ENCODE data around the gene CCND1. TPM values are rescaled to one million over a fixed set of nuclear protein-coding genes. Genes with fewer than 3 reads are reported as not detected.

CCND1 gene
- total and polyA plus RNA-seq, 9 of the 15 experiments (the other 6 are each of a cell fraction or from before 2014, with no cell fraction given): 0.04 to 23.3 (median 3.8) TPM

- under 1% methylated on average over 17 of the region's 40 CpGs for WGBS (ENCODE audit: insufficient coverage, low coverage, missing lambda C conversion rate)
- ATAC-seq (no peak), FAIRE-seq (no peak), DNase-seq (ENCODE audit: extremely low read depth in 1 of 4, low spot score in 3 of 4) (peak; percentile 14 to 59 (median 46))
- POLR2A ChIA-PET: interaction anchor here (0.5 to 1.4 kb wide), 3 partner anchors 32 to 348 kb away, joined by 4 to 6 read pairs (median 5); partner anchors contain the start of genes LTO1 and MYEOV
- Histone ChIP-seq H3K4me2 (ENCODE audit: insufficient read depth, low read length) (peak overlapping the region; percentile 78; the same call in 1 of the 2 replicates), H3K27ac (ENCODE audit: extremely low read depth, low read depth, low read length) (peak overlapping the region; percentile 66; the same call in 1 of the 3 replicates), H3K9me1 (ENCODE audit: control insufficient read depth, insufficient read depth, low read length) (peaks cover 3% of the 10 kb centered on the region), H3K9ac (ENCODE audit: insufficient read depth in 1 of 2, low read depth in 2 of 2, low read length in 2 of 2) (peak overlapping the region; percentile 63 to 87; a peak in 3 of 4 replicates), H2AFZ (ENCODE audit: low read depth, low read length) (no peak overlapping the region), H3K4me3 (peak overlapping the region; percentile 54), H3K4me1 (replicated peaks in 1 of 2; ENCODE audit: control insufficient read depth in 2 of 2, insufficient read depth in 2 of 2, low read length in 2 of 2) (peaks cover 8 to 78% of the 10 kb centered on the region in 2 experiments; a peak in 4 of 5 replicates), H3K27me3 (ENCODE audit: control insufficient read depth in 2 of 2, insufficient read depth in 2 of 2, low read length in 2 of 2) (peaks cover 9 to 13% of the 10 kb centered on the region in 2 experiments), H3K79me2 (ENCODE audit: control insufficient read depth, insufficient read depth, low read length) (peaks cover 4% of the 10 kb centered on the region; the same call in 1 of the 3 replicates), H4K20me1 (replicated peaks; ENCODE audit: control insufficient read depth, insufficient read depth, low read length) (no peaks in the 10 kb centered on the region; the same call in none of the 2 replicates), H3K9me3 (replicated peaks; ENCODE audit: control insufficient read depth, insufficient read depth, low read depth, low read length) (no peaks in the 10 kb centered on the region), H3K36me3 (ENCODE audit: control insufficient read depth, insufficient read depth, low read length) (no peaks in the 10 kb centered on the region)
- intact Hi-C loops (cut with micrococcal nuclease) (loop anchor here (2.0 to 10.0 kb wide), 6 partner anchors 200 to 1008 kb away; no protein-coding TSS in a partner anchor), in situ Hi-C loops (cut with MboI) (loop anchor here (5.0 kb wide), 3 partner anchors 195 to 535 kb away; partner anchors contain the start of gene MYEOV)
- BruUV-seq (replicated peaks): no TSS peak
- CTCF ChIA-PET (ENCODE audit: low intra/inter-chr PET ratio): interaction anchor here (0.8 to 3.4 kb wide), 4 partner anchors 198 to 541 kb away, joined by 3 to 43 read pairs (median 7); no protein-coding TSS in a partner anchor
- TF ChIP-seq NFYB (IDR thresholded peaks at IDR 0.05; ENCODE audit: extremely low read depth, insufficient read length) (no peak), PHF8 (IDR thresholded peaks at IDR 0.05; ENCODE audit: borderline replicate concordance, low read length) (0 out of 2 replicates have a peak, but pooled peaks have one; percentile 5), TAF1 (IDR thresholded peaks at IDR 0.05; ENCODE audit: control insufficient read depth, extremely low read depth, insufficient read depth, low read length, severe bottlenecking) (peak; percentile 5), MNT (conservative IDR thresholded peaks at IDR 0.05) (no peak), ERF (CRISPR knock-in tag; IDR thresholded peaks at IDR 0.05) (no peak), HDAC1 (IDR thresholded peaks at IDR 0.05) (no peak), CEBPZ (IDR thresholded peaks at IDR 0.05; ENCODE audit: borderline replicate concordance, low read depth, low read length) (no peak)
- TF ChIP-seq, protein P1, sequence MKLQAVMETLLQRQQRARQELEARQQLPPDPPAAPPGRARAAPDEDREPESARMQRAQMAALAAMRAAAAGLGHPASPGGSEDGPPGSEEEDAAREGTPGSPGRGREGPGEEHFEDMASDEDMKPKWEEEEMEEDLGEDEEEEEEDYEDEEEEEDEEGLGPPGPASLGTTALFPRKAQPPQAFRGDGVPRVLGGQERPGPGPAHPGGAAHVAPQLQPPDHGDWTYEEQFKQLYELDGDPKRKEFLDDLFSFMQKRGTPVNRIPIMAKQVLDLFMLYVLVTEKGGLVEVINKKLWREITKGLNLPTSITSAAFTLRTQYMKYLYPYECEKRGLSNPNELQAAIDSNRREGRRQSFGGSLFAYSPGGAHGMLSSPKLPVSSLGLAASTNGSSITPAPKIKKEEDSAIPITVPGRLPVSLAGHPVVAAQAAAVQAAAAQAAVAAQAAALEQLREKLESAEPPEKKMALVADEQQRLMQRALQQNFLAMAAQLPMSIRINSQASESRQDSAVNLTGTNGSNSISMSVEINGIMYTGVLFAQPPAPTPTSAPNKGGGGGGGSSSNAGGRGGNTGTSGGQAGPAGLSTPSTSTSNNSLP (IDR thresholded peaks at IDR 0.05; ENCODE audit: borderline replicate concordance, low read depth, low read length): no peak
- TF ChIP-seq, protein P2, sequence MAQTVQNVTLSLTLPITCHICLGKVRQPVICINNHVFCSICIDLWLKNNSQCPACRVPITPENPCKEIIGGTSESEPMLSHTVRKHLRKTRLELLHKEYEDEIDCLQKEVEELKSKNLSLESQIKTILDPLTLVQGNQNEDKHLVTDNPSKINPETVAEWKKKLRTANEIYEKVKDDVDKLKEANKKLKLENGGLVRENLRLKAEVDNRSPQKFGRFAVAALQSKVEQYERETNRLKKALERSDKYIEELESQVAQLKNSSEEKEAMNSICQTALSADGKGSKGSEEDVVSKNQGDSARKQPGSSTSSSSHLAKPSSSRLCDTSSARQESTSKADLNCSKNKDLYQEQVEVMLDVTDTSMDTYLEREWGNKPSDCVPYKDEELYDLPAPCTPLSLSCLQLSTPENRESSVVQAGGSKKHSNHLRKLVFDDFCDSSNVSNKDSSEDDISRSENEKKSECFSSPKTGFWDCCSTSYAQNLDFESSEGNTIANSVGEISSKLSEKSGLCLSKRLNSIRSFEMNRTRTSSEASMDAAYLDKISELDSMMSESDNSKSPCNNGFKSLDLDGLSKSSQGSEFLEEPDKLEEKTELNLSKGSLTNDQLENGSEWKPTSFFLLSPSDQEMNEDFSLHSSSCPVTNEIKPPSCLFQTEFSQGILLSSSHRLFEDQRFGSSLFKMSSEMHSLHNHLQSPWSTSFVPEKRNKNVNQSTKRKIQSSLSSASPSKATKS (CRISPR knock-in tag; IDR thresholded peaks at IDR 0.05): no peak
- TF ChIP-seq, protein P3, sequence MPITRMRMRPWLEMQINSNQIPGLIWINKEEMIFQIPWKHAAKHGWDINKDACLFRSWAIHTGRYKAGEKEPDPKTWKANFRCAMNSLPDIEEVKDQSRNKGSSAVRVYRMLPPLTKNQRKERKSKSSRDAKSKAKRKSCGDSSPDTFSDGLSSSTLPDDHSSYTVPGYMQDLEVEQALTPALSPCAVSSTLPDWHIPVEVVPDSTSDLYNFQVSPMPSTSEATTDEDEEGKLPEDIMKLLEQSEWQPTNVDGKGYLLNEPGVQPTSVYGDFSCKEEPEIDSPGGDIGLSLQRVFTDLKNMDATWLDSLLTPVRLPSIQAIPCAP (CRISPR knock-in tag; IDR thresholded peaks at IDR 0.05; ENCODE audit: borderline replicate concordance): no peak
These were observed 1.6 kb downstream of the CCND1 start for GRCh38 chr11:69642549-69642912.
